Cardiac muscle cell (in vitro differentiated cells and primary cell): Measurements from ENCODE around the gene SLC22A5. TPM values are rescaled to one million over a fixed set of nuclear protein-coding genes. Genes with fewer than 3 reads are reported as not detected.
"Not testable (repeated sequence)": the region's sequence is repeated elsewhere in the genome, so short reads cannot be mapped to it uniquely, and the experiment has no call there.

Source experiments
- DNase-seq, 2 donors: peaks; one replicate each; pipeline versions ENCODE4 v3.0.0 to v3.0.0-alpha.2; 2010 to 2017; ENCODE audit warnings: low read depth in 1 of 2, low spot score in 1 of 2
- H3K27ac ChIP-seq: fragments of 200-600 bp; sonication (generic); 2 replicates; pipeline ENCODE4 v1.5.1; 2016
- H3K27me3 ChIP-seq: fragments of 200-600 bp; sonication (generic); 2 replicates; pipeline ENCODE4 v1.6.0; 2016; ENCODE audit warnings: control low read depth
- H3K36me3 ChIP-seq: fragments of 200-600 bp; sonication (generic); 2 replicates; pipeline ENCODE4 v1.5.1; 2016; ENCODE audit warnings: control low read depth
- H3K4me1 ChIP-seq: fragments of 200-600 bp; sonication (generic); 2 replicates; pipeline ENCODE4 v1.8.1; 2017; ENCODE audit warnings: low read depth, mild to moderate bottlenecking, mixed run types
- H3K4me3 ChIP-seq: fragments of 200-600 bp; sonication (generic); 2 replicates; pipeline ENCODE4 v1.5.1; 2016; ENCODE audit warnings: mild to moderate bottlenecking
- H3K9me3 ChIP-seq: fragments of 200-600 bp; sonication (generic); 2 replicates; pipeline ENCODE4 v1.5.1; 2017; ENCODE audit warnings: low read depth, mild to moderate bottlenecking, control low read depth
- polyA plus RNA-seq: library from polyadenylated mRNA; unstranded; fragments of >200 nt; fragmentation: Nextera tagmentation; extraction: Ambion mirVana; gene quantifications from 2 replicates; pipeline ENCODE4 v1.2.1, GENCODE V29; 2016
- total RNA-seq: library from RNA; depleted of rRNA; stranded (reverse); fragments of >200 nt; gene quantifications from 2 replicates; pipeline ENCODE4 v1.2.3, GENCODE V29; 2016
- TF ChIP-seq, protein P1 (sequence below): IDR thresholded peaks from 2 replicates; pipeline ENCODE4 v1.5.1; 2012; ENCODE audit warnings: low read depth, mild to moderate bottlenecking, low read length

SLC22A5 gene
- total and polyA plus RNA-seq, 2 experiments from 2014 or later, result 3.0 to 6.4 TPM

DNA sequence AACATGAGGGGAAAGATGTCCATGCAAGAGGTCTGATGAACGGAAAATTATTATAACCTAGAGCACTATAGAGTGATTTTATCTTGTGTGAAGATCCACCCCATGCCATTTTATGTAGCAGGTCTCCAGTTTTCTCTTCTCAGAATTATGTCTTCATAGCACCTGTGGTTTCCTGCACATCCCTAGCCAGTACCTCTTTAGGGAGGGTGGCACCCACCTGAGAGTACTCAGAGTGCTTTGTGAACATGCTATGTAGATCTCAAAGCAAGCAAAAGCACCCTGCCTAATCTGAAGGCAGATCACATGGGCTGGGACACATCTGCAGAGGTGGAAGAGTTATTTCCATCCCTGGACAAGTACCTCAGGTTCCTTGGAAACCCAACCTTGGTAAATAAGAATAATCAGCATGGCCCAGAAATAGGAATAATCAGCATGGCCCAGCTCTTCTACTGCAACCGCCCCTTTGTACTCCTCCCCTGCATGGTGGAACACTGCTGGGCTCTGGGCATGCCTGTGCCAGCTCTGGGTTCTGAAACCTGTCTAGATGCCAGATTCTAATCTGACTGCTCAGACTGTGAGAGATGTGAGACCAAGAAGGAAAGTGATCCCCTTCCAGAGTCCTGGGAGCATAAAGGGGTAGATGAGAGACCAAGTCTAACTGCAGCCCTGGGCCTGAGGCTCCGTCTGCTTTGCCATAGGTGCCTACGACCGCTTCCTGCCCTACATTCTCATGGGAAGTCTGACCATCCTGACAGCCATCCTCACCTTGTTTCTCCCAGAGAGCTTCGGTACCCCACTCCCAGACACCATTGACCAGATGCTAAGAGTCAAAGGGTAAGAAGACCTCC lies 23.7 kb downstream of the SLC22A5 start:
- no peak overlapping the region for H3K27ac ChIP-seq
- TF ChIP-seq, protein P1, sequence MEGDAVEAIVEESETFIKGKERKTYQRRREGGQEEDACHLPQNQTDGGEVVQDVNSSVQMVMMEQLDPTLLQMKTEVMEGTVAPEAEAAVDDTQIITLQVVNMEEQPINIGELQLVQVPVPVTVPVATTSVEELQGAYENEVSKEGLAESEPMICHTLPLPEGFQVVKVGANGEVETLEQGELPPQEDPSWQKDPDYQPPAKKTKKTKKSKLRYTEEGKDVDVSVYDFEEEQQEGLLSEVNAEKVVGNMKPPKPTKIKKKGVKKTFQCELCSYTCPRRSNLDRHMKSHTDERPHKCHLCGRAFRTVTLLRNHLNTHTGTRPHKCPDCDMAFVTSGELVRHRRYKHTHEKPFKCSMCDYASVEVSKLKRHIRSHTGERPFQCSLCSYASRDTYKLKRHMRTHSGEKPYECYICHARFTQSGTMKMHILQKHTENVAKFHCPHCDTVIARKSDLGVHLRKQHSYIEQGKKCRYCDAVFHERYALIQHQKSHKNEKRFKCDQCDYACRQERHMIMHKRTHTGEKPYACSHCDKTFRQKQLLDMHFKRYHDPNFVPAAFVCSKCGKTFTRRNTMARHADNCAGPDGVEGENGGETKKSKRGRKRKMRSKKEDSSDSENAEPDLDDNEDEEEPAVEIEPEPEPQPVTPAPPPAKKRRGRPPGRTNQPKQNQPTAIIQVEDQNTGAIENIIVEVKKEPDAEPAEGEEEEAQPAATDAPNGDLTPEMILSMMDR, result no peak
- no peaks in the 10 kb centered on the region for H3K9me3 ChIP-seq
- H3K4me3 ChIP-seq, result no peak overlapping the region
- peaks cover 17% of the 10 kb centered on the region for H3K4me1 ChIP-seq
- no peaks in the 10 kb centered on the region for H3K36me3 ChIP-seq
- no peaks in the 10 kb centered on the region for H3K27me3 ChIP-seq
- no peak for DNase-seq

DNA sequence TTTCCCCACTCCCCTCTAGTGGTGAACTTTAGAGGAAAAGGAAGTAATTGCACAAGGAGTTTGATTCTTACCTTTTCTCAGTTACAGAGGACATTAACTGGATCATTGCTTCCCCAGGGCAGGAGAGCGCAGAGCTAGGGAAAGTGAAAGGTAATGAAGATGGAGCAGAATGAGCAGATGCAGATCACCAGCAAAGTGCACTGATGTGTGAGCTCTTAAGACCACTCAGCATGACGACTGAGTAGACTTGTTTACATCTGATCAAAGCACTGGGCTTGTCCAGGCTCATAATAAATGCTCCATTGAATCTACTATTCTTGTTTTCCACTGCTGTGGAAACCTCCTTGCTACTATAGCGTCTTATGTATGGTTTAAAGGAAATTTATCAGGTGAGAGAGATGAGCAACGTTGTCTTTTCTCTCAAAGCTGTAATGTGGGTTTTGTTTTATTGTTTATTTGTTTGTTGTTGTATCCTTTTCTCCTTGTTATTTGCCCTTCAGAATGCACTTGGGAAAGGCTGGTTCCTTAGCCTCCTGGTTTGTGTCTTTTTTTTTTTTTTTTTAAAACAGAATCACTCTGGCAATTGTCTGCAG lies 25.3 kb downstream of the SLC22A5 start:
- no peak for DNase-seq
- Histone ChIP-seq H3K4me1 (peaks cover 11% of the 10 kb centered on the region), H3K36me3 (no peaks in the 10 kb centered on the region), H3K27me3 (no peaks in the 10 kb centered on the region), H3K27ac (no peak overlapping the region), H3K4me3 (no peak overlapping the region), H3K9me3 (no peaks in the 10 kb centered on the region)
- TF ChIP-seq, protein P1, result no peak

DNA sequence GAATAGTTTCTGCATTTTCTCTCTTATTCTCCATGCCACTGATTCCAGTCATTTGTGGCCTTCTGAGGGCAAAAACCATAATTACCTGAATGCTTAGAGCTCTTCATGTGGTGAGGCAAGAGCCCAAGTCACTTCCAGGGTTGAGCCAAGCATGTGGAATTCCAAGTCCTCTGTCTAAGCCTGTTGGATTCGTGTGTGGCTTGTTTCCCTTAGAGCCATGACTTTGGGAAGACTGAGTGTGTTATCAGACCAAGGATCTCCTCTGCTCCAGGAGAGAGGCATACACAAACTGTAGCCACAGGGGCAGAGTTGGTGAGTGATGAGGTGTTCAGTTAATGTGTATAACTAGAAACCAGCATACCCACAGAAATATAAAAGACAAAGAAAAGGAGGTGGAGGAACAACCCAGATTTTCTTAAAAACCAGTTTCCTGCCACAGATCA lies 27.1 kb downstream of the SLC22A5 start:
- Histone ChIP-seq H3K27me3 (no peaks in the 10 kb centered on the region), H3K9me3 (no peaks in the 10 kb centered on the region), H3K36me3 (no peaks in the 10 kb centered on the region), H3K4me3 (no peak overlapping the region), H3K4me1 (peaks cover 4% of the 10 kb centered on the region), H3K27ac (no peak overlapping the region)
- TF ChIP-seq, protein P1, result no peak
- no peak for DNase-seq

DNA sequence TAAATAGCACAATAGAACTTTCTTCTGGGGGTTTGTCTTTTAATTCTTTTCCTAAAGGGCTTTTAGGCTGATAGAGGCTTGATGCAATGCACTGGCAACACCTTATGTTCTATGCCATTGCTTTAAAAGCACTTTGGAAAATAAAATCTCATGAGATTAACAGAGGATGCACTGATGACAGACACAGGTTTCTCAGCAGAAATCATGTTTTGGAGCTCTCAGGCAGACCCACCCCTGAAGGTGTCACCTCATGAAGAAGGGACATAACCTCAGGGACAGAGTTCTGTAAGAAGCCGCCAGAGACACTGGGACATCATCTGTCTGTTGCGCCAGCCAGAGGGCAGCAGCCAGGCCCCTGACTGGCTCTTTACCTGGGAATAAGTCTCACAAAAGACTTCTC lies 27.7 kb downstream of the SLC22A5 start:
- no peaks in the 10 kb centered on the region for H3K27me3 ChIP-seq
- H3K9me3 ChIP-seq, result no peaks in the 10 kb centered on the region
- no peaks in the 10 kb centered on the region for H3K36me3 ChIP-seq
- peaks cover 4% of the 10 kb centered on the region for H3K4me1 ChIP-seq
- H3K4me3 ChIP-seq, result no peak overlapping the region
- TF ChIP-seq, protein P1, result no peak
- H3K27ac ChIP-seq, result no peak overlapping the region
- no peak for DNase-seq

DNA sequence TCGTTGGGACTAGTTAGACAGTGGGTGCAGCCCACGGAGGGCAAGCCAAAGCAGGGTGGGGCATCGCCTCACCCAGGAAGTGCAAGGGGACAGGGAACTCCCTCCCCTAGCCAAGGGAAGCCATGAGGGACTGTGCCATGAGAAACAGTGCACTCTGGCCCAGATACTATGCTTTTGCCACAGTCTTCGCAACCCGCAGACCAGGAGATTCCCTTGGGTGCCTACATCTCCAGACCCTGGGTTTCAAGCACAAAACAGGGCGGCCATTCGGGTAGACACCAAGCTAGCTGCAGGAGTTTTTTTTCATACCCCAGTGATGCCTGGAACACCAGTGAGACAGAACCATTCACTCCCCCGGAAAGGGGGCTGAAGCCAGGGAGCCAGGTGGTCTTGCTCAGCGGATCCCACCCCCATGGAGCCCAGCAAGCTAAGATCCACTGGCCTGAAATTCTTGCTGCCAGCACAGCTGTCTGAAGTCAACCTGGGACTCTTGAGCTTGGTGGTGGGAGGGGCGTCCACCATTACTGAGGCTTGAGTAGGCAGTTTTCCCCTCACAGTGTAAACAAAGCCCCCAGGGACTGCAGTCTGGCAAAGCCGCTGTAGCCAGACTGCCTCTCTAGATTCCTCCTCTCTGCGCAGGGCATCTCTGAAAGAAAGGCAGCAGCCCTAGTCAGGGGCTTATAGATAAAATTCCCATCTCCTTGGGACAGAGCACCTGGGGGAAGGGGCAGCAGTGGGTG lies 28.6 kb downstream of the SLC22A5 start:
- H3K4me1 ChIP-seq, H3K4me3 ChIP-seq, H3K36me3 ChIP-seq, DNase-seq, H3K27me3 ChIP-seq, H3K9me3 ChIP-seq, H3K27ac ChIP-seq: not testable (repeated sequence)

DNA sequence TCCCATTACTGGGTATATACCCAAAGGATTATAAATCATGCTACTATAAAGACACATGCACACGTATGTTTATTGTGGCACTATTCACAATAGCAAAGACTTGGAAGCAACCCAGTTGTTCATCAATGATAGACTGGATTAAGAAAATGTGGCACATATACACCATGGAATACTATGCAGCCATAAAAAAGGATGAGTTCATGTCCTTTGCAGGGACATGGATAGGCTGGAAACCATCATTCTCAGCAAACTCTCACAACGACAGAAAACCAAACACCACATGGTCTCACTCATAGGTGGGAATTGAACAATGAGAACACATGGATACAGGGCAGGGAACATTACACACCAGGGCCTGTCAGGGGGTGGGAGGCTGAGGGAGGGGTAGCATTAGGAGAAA lies 34.5 kb downstream of the SLC22A5 start:
- not testable (repeated sequence) for H3K4me3 ChIP-seq

More for the DNA sequence above, 34.5 kb downstream of the SLC22A5 start:
- H3K27ac ChIP-seq, H3K9me3 ChIP-seq, H3K36me3 ChIP-seq, H3K4me1 ChIP-seq, DNase-seq: not testable (repeated sequence)
- peaks cover 15% of the 10 kb centered on the region for H3K27me3 ChIP-seq
